Adipocyte (in vitro differentiated cells): ENCODE data around the gene SORCS2.
"Not testable (repeated sequence)": the region's sequence is repeated elsewhere in the genome, so short reads cannot be mapped to it uniquely, and the experiment has no call there.

ENCODE experiments used
- DNase-seq: peaks from one replicate; pipeline ENCODE4 v3.0.0-alpha.2; 2015; ENCODE audit warnings: low read depth
- H3K27me3 ChIP-seq: replicated peaks from 2 replicates; pipeline ENCODE4 v1.7.0; 2013; ENCODE audit warnings: mild to moderate bottlenecking, low read length, moderate library complexity; ENCODE audit not compliant: control insufficient read depth, insufficient read depth
- H3K36me3 ChIP-seq: 2 replicates; pipeline ENCODE4 v1.7.0; 2013; ENCODE audit warnings: low read length, mild to moderate bottlenecking, moderate library complexity; ENCODE audit not compliant: control insufficient read depth, insufficient read depth, severe bottlenecking
- H3K4me1 ChIP-seq: 2 replicates; pipeline ENCODE4 v1.7.0; 2013; ENCODE audit warnings: mild to moderate bottlenecking, low read length, moderate library complexity; ENCODE audit not compliant: control insufficient read depth, insufficient read depth
- H3K4me3 ChIP-seq: 2 replicates; pipeline ENCODE4 v1.7.0; 2013; ENCODE audit warnings: mild to moderate bottlenecking, low read length, moderate library complexity
- H3K9ac ChIP-seq: 2 replicates; pipeline ENCODE4 v1.7.0; 2013; ENCODE audit warnings: mild to moderate bottlenecking, low read length, moderate library complexity
- H3K9me3 ChIP-seq: 2 replicates; pipeline ENCODE4 v1.7.0; 2013; ENCODE audit warnings: mild to moderate bottlenecking, low read length, moderate library complexity; ENCODE audit not compliant: control insufficient read depth

Gene SORCS2

GRCh38 chr4:7214359-7214758, 22.0 kb downstream of the SORCS2 start:
- Histone ChIP-seq H3K27me3 (no peaks in the 10 kb centered on the region), H3K9me3 (peaks cover 14% of the 10 kb centered on the region), H3K9ac (no peak overlapping the region), H3K36me3 (no peaks in the 10 kb centered on the region), H3K4me1 (peaks cover 48% of the 10 kb centered on the region), H3K4me3 (no peak overlapping the region)
- no peak for DNase-seq

GRCh38 chr4:7215187-7215586, 22.8 kb downstream of the SORCS2 start:
- peaks cover 40% of the 10 kb centered on the region for H3K4me1 ChIP-seq
- H3K9ac ChIP-seq, H3K4me3 ChIP-seq, H3K36me3 ChIP-seq, H3K27me3 ChIP-seq, DNase-seq: not testable (repeated sequence)
- peaks cover 14% of the 10 kb centered on the region for H3K9me3 ChIP-seq

GRCh38 chr4:7217039-7217438, 24.7 kb downstream of the SORCS2 start:
- Histone ChIP-seq H3K9ac (no peak overlapping the region), H3K4me1 (peaks cover 23% of the 10 kb centered on the region), H3K9me3 (peaks cover 14% of the 10 kb centered on the region), H3K27me3 (no peaks in the 10 kb centered on the region), H3K4me3 (no peak overlapping the region), H3K36me3 (no peaks in the 10 kb centered on the region)
- DNase-seq = no peak

- Histone ChIP-seq H3K27me3 (no peaks in the 10 kb centered on the region), H3K9me3 (peaks cover 14% of the 10 kb centered on the region), H3K36me3 (no peaks in the 10 kb centered on the region), H3K4me3 (no peak overlapping the region), H3K9ac (no peak overlapping the region), H3K4me1 (peaks cover 17% of the 10 kb centered on the region)
- peak; percentile 27 for DNase-seq
These were observed 25.4 kb downstream of the SORCS2 start for GRCh38 chr4:7217474-7218321.

GRCh38 chr4:7218686-7219085, 26.3 kb downstream of the SORCS2 start:
- H3K4me1 ChIP-seq = peaks cover 17% of the 10 kb centered on the region
- no peak overlapping the region for H3K4me3 ChIP-seq
- no peaks in the 10 kb centered on the region for H3K27me3 ChIP-seq
- peaks cover 10% of the 10 kb centered on the region for H3K9me3 ChIP-seq
- H3K36me3 ChIP-seq = no peaks in the 10 kb centered on the region
- no peak overlapping the region for H3K9ac ChIP-seq
- DNase-seq = no peak

- Histone ChIP-seq H3K9ac (no peak overlapping the region), H3K4me1 (peaks cover 21% of the 10 kb centered on the region), H3K4me3 (no peak overlapping the region), H3K36me3 (no peaks in the 10 kb centered on the region), H3K27me3 (peaks cover 2% of the 10 kb centered on the region), H3K9me3 (no peaks in the 10 kb centered on the region)
- DNase-seq = no peak
These were observed 30.2 kb downstream of the SORCS2 start for GRCh38 chr4:7222521-7222920.

- no peak for DNase-seq
- H3K9me3 ChIP-seq = no peaks in the 10 kb centered on the region
- no peak overlapping the region for H3K9ac ChIP-seq
- H3K27me3 ChIP-seq = peaks cover 2% of the 10 kb centered on the region
- H3K4me1 ChIP-seq = peaks cover 11% of the 10 kb centered on the region
- no peak overlapping the region for H3K4me3 ChIP-seq
- H3K36me3 ChIP-seq = no peaks in the 10 kb centered on the region
These were observed 31.2 kb downstream of the SORCS2 start for GRCh38 chr4:7223541-7223940.

GRCh38 chr4:7224001-7224400, 31.7 kb downstream of the SORCS2 start:
- H3K4me1 ChIP-seq = peaks cover 6% of the 10 kb centered on the region

GRCh38 chr4:7224878-7225533, 32.7 kb downstream of the SORCS2 start:
- Histone ChIP-seq H3K4me1 (peaks cover 10% of the 10 kb centered on the region), H3K36me3 (no peaks in the 10 kb centered on the region), H3K27me3 (peaks cover 6% of the 10 kb centered on the region), H3K9me3 (no peaks in the 10 kb centered on the region), H3K4me3 (no peak overlapping the region), H3K9ac (no peak overlapping the region)
- DNase-seq = no peak

More at GRCh38 chr4:7224001-7224400, 31.7 kb downstream of the SORCS2 start:
- H3K9me3 ChIP-seq = no peaks in the 10 kb centered on the region
- no peak for DNase-seq
- peaks cover 2% of the 10 kb centered on the region for H3K27me3 ChIP-seq
- no peaks in the 10 kb centered on the region for H3K36me3 ChIP-seq
- H3K4me3 ChIP-seq = no peak overlapping the region
- H3K9ac ChIP-seq = no peak overlapping the region

GRCh38 chr4:7226439-7226838, 34.1 kb downstream of the SORCS2 start:
- no peak overlapping the region for H3K4me3 ChIP-seq
- peaks cover 8% of the 10 kb centered on the region for H3K9me3 ChIP-seq
- DNase-seq = no peak
- peaks cover 14% of the 10 kb centered on the region for H3K27me3 ChIP-seq
- H3K9ac ChIP-seq = no peak overlapping the region
- H3K4me1 ChIP-seq = peaks cover 10% of the 10 kb centered on the region
- H3K36me3 ChIP-seq = no peaks in the 10 kb centered on the region

GRCh38 chr4:7227008-7227407, 34.7 kb downstream of the SORCS2 start:
- no peak overlapping the region for H3K4me3 ChIP-seq
- no peak for DNase-seq
- no peak overlapping the region for H3K9ac ChIP-seq
- peaks cover 16% of the 10 kb centered on the region for H3K27me3 ChIP-seq
- peaks cover 10% of the 10 kb centered on the region for H3K4me1 ChIP-seq
- peaks cover 10% of the 10 kb centered on the region for H3K9me3 ChIP-seq
- no peaks in the 10 kb centered on the region for H3K36me3 ChIP-seq
